Right lobe of liver (tissue), 4 donors: ENCODE measurements around the gene FAM89B.

ENCODE experiments used
- CTCF ChIP-seq, 4 donors: fragments of 200-600 bp in 3 of 4; fragments of 450-650 bp in 1 of 4; IDR thresholded peaks; one replicate each; pipeline versions ENCODE4 v1.5.1 to v1.8.0; 2016 to 2022; ENCODE audit warnings: antibody characterized with exemption in 4 of 4, mild to moderate bottlenecking in 2 of 4
- POLR2A ChIP-seq: fragments of 450-650 bp; IDR thresholded peaks from one replicate; pipeline ENCODE4 v1.6.1; 2017; ENCODE audit warnings: antibody characterized with exemption, mild to moderate bottlenecking
- donor health status: DM: no; HTN: no; CAD: no.
- donor health status: DM: no; HTN: no; CAD: no.
- donor health status: DM: no; HTN: yes; CAD: no.

DNA sequence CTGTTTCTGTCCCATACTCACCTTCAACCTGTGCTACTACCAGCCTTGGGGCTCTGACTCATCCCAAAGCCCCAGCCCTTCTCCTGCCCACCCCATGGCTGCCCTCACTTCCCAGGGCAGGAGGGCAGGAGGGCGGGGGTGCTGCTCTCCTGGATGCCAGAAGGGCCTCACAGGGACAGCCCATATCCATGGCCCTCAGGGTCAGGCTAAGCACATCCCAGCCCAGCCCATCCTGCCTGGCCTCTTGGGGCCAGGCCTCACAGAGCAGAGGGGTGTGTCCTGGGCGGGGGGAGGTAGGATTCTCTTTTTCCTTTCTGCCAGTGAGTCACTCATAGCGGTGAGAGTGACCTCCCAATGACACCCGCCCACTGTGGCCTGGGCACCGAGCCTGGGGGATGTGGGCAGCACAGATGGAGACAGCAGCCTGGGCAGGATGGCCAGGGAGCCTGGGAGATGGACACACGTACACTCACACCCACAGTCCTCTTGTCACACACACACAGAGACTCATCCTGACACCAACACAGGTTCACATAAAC is 16.6 kb upstream of the FAM89B start:
- TF ChIP-seq CTCF (IDR thresholded peaks at IDR 0.05) (no peak), POLR2A (no peak)
